CD4-positive, alpha-beta T cell (primary cell): ENCODE data around the gene KLC1. TPM values are rescaled to one million over a fixed set of nuclear protein-coding genes. Genes with fewer than 3 reads are reported as not detected.

Experiments
- ATAC-seq: fragments of 200-7000 bp; cut with Tn5 transposase; one replicate; pipeline ENCODE4 v1.10.0; 2022; ENCODE audit warnings: mild to moderate bottlenecking; ENCODE audit not compliant: poor library complexity
- CTCF ChIA-PET: fragments of 350-600 bp; sonication (Branson Sonifier 250); formaldehyde crosslinking; loops from one replicate; lab custom pipeline; 2021; ENCODE audit warnings: antibody characterized with exemption, inconsistent platforms; lab: Charles Lee
- POLR2A ChIA-PET: fragments of 350-600 bp; sonication (Branson Sonifier 250); formaldehyde crosslinking; loops from one replicate; lab custom pipeline; 2021; ENCODE audit warnings: antibody characterized with exemption, inconsistent platforms; lab: Charles Lee
- DNase-seq, 14 experiments: peaks; one replicate each; pipeline ENCODE4 v3.0.0-alpha.2; 2013 to 2020; ENCODE audit warnings: mixed read lengths in 2 of 14
- H3K27ac ChIP-seq, 2 donors: one replicate each; pipeline versions ENCODE4 v1.5.1 to v1.7.0; 2013; ENCODE audit warnings: low read length in 2 of 2, low read depth in 1 of 2, mild to moderate bottlenecking in 1 of 2
- H3K27me3 ChIP-seq, 2 experiments: 1 replicate in 1 of 2; 2 replicates in 1 of 2; pipeline versions ENCODE4 v1.6.1 to v1.7.0; 2013; ENCODE audit warnings: low read length in 2 of 2, control low read depth in 1 of 2, mild to moderate bottlenecking in 1 of 2, moderate library complexity in 1 of 2; ENCODE audit not compliant: insufficient read depth in 2 of 2, control insufficient read depth in 1 of 2
- H3K36me3 ChIP-seq: one replicate; pipeline ENCODE4 v1.6.1; 2013; ENCODE audit warnings: low read length, control low read depth; ENCODE audit not compliant: insufficient read depth
- H3K4me1 ChIP-seq: one replicate; pipeline ENCODE4 v1.6.1; 2013; ENCODE audit warnings: low read length, control low read depth; ENCODE audit not compliant: insufficient read depth
- H3K4me3 ChIP-seq: one replicate; pipeline ENCODE4 v1.5.1; 2013; ENCODE audit warnings: mild to moderate bottlenecking, low read length, moderate library complexity
- H3K9me3 ChIP-seq, 2 experiments: 1 replicate in 1 of 2; 2 replicates in 1 of 2; pipeline versions ENCODE4 v1.6.1 to v1.7.0; 2013; ENCODE audit warnings: low read length in 2 of 2, mild to moderate bottlenecking in 2 of 2, control low read depth in 1 of 2, moderate library complexity in 1 of 2; ENCODE audit not compliant: control insufficient read depth in 1 of 2, insufficient read depth in 1 of 2
- H3K27ac Mint-ChIP-seq: one replicate; pipeline ENCODE4 v1.8.0; 2020; ENCODE audit warnings: mixed read lengths
- H3K27me3 Mint-ChIP-seq: one replicate; pipeline ENCODE4 v1.8.0; 2021; ENCODE audit warnings: mixed read lengths
- H3K36me3 Mint-ChIP-seq: one replicate; pipeline ENCODE4 v1.8.0; 2021; ENCODE audit warnings: low read depth, mixed read lengths
- H3K4me1 Mint-ChIP-seq: one replicate; pipeline ENCODE4 v1.8.0; 2021; ENCODE audit warnings: low read depth, mixed read lengths
- H3K4me3 Mint-ChIP-seq: one replicate; pipeline ENCODE4 v1.8.0; 2020; ENCODE audit warnings: mild to moderate bottlenecking, mixed read lengths
- H3K9me3 Mint-ChIP-seq: one replicate; pipeline ENCODE4 v1.8.0; 2020; ENCODE audit warnings: mixed read lengths
- intact Hi-C, 2 experiments: fragments of 100-400 bp; cut with DNase I in 1 of 2; cut with micrococcal nuclease in 1 of 2; formaldehyde crosslinking; loops; one replicate each; pipeline versions ENCODE4 v1.15.1 to v1.9.0; 2023 to 2025; cut with DNase I, micrococcal nuclease
- total RNA-seq, 174 experiments: library from RNA in 2 of 174; stranded (reverse) in 2 of 174; gene quantifications; one replicate each; pipeline ENCODE4 v1.2.3 and lab custom pipeline; 2021 to 2026
- TF ChIP-seq, protein P1 (sequence below): fragments of 200-600 bp; IDR thresholded peaks from one replicate; pipeline ENCODE4 v1.8.0; 2022; ENCODE audit warnings: antibody characterized with exemption, mild to moderate bottlenecking

KLC1 gene
- total RNA-seq, 2 experiments from 2014 or later = 111 to 119 TPM

DNA sequence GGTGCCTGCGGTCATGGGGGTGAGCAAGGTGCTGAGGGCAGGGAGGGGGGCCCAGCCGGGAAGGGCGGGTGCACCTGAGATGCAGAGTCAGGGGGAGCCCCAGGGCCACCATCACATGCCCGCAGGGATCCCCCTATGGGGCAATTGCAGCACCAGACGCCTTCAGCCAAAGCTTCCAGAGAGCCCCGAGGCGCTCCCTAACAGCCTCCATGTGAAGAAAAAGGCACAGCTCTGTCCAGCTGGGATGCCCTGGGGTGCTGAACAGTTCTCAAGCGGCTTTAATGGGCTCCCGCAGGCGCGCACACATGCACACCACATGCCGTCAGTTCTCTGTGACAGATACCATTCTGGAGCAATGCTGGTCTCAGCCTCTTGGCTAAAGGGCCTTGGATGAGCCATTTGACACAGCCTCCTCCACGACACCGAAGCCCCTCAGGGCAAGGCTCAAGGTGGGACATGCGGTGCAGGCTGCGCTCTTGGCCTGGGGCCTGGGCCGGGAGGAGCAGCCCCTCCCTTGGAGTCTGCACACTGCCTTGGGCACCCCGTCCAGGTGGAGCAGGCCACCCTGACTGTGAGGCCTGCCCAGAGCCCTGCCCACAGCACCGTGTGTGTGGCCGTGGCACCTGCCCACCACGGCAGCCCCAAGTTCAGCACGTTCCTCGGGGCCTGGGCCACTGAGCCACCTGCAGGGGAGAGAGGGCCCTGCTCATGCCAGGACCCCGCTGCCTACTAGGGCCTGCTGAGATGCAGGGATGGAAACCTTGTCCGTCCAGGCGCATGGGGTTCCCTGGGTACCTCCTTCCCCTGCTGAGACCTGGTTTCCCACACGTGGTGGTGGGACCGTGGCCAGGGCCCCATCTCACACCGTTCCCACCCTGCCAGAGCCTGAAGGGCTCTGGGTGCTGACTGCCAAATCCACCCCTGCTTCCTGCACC, 78.6 kb downstream of the KLC1 start:
- Histone ChIP-seq H3K27ac (no peak overlapping the region), H3K4me1 (peaks cover 11% of the 10 kb centered on the region), H3K36me3 (peaks cover 12% of the 10 kb centered on the region), H3K4me3 (no peak overlapping the region), H3K27me3 (no peaks in the 10 kb centered on the region), H3K9me3 (no peaks in the 10 kb centered on the region)
- DNase-seq (no peak), ATAC-seq (no peak)
- H3K27ac Mint-ChIP-seq = no peak overlapping the region
- ChIA-PET POLR2A (no interaction called here), CTCF (no interaction called here)
- no peaks in the 10 kb centered on the region for H3K4me1 Mint-ChIP-seq
- peaks cover 22% of the 10 kb centered on the region for H3K36me3 Mint-ChIP-seq
- TF ChIP-seq, protein P1, sequence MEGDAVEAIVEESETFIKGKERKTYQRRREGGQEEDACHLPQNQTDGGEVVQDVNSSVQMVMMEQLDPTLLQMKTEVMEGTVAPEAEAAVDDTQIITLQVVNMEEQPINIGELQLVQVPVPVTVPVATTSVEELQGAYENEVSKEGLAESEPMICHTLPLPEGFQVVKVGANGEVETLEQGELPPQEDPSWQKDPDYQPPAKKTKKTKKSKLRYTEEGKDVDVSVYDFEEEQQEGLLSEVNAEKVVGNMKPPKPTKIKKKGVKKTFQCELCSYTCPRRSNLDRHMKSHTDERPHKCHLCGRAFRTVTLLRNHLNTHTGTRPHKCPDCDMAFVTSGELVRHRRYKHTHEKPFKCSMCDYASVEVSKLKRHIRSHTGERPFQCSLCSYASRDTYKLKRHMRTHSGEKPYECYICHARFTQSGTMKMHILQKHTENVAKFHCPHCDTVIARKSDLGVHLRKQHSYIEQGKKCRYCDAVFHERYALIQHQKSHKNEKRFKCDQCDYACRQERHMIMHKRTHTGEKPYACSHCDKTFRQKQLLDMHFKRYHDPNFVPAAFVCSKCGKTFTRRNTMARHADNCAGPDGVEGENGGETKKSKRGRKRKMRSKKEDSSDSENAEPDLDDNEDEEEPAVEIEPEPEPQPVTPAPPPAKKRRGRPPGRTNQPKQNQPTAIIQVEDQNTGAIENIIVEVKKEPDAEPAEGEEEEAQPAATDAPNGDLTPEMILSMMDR = no peak
- H3K27me3 Mint-ChIP-seq = no peaks in the 10 kb centered on the region
- no peaks in the 10 kb centered on the region for H3K9me3 Mint-ChIP-seq
- intact Hi-C loops = no loop called here
- no peak overlapping the region for H3K4me3 Mint-ChIP-seq

DNA sequence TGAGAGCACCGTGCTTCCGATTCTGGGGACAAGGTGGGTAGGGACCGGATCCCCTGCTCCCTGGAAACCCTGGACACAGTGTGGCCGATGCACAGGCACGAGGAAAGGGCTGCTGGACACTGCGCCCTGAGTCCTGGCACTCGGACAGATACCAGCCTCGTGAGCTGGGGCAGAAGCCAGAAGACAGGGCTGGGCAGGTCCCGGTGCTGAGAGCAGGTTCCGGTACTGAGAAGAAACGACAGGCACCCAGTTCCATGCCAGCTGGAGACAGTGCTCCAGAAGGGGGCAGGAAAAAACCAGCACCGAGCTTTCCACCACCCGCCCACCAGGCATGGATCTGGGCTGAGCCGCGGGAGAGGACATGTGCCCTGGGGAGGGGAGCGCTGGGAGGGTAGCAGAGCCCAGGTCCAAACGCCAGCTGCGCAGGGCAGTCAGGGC, 79.8 kb downstream of the KLC1 start:
- no peak for DNase-seq
- ATAC-seq = no peak
- Histone ChIP-seq H3K4me1 (peaks cover 12% of the 10 kb centered on the region), H3K27me3 (no peaks in the 10 kb centered on the region), H3K4me3 (no peak overlapping the region), H3K36me3 (peaks cover 4% of the 10 kb centered on the region), H3K27ac (no peak overlapping the region), H3K9me3 (no peaks in the 10 kb centered on the region)
- Mint-ChIP-seq H3K4me1 (peaks cover 5% of the 10 kb centered on the region), H3K4me3 (no peak overlapping the region), H3K36me3 (peaks cover 10% of the 10 kb centered on the region), H3K27me3 (no peaks in the 10 kb centered on the region), H3K27ac (no peak overlapping the region), H3K9me3 (no peaks in the 10 kb centered on the region)
- intact Hi-C loops = no loop called here
- ChIA-PET CTCF (no interaction called here), POLR2A (no interaction called here)
- TF ChIP-seq, protein P1 = no peak

DNA sequence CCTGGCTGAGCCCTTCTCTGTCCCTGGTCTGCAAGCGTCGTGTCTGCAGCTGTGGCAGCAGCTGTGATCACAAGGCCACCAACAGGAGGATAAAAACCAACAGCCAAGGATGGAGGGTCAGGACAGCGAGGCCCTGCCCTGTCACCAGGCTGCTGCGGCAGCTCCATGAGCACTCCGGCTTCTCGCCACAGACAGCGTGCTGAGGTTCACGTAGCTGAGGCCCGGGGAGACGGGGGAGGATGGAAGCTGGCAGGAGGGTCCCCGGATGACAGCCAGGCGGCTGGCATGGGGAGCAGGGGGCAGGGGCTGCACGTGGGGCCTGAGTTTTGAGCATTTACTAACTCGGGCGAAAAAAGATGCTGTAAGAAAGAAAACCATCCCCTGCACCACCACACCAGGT, 80.8 kb downstream of the KLC1 start:
- Histone ChIP-seq H3K27ac (no peak overlapping the region), H3K4me1 (peaks cover 21% of the 10 kb centered on the region), H3K4me3 (no peak overlapping the region), H3K27me3 (no peaks in the 10 kb centered on the region), H3K36me3 (peaks cover 2% of the 10 kb centered on the region), H3K9me3 (no peaks in the 10 kb centered on the region)
- ChIA-PET POLR2A (no interaction called here), CTCF (no interaction called here)
- H3K27ac Mint-ChIP-seq = no peak overlapping the region
- DNase-seq = no peak
- no peak for ATAC-seq
- no peaks in the 10 kb centered on the region for H3K9me3 Mint-ChIP-seq
- intact Hi-C loops = loop anchor here in 1 of 2 experiments (10.0 kb wide), 1 partner anchor 1045 kb away; the partner anchor contains the start of gene SIVA1
- H3K27me3 Mint-ChIP-seq = no peaks in the 10 kb centered on the region
- no peak overlapping the region for H3K4me3 Mint-ChIP-seq
- TF ChIP-seq, protein P1 = no peak
- peaks cover 5% of the 10 kb centered on the region for H3K4me1 Mint-ChIP-seq
- peaks cover 5% of the 10 kb centered on the region for H3K36me3 Mint-ChIP-seq
